Endothelial cell of umbilical vein (primary cell): Measurements from ENCODE around the gene TTBK1. TPM values are rescaled to one million over a fixed set of nuclear protein-coding genes. Genes with fewer than 3 reads are reported as not detected.

ENCODE experiments used
- BruUV-seq: library from RNA; stranded (reverse); fragments of 400-500 nt; replicated peaks from 2 replicates; lab custom pipeline; 2021; lab: Mats Ljungman, UMichigan
- CTCF ChIA-PET: fragments of 300-600, 350-600 bp; sonication (Branson Sonifier 250); formaldehyde crosslinking; loops from one replicate; lab custom pipeline; 2021; ENCODE audit warnings: antibody characterized with exemption, inconsistent platforms; lab: Charles Lee
- POLR2A ChIA-PET: fragments of 300-600, 350-600 bp; sonication (Branson Sonifier 250); formaldehyde crosslinking; loops from one replicate; lab custom pipeline; 2021; ENCODE audit warnings: antibody characterized with exemption, inconsistent platforms; lab: Charles Lee
- DNase-seq: peaks from one replicate; pipeline ENCODE4 v3.0.0-alpha.2; 2011; ENCODE audit warnings: low read depth, low spot score
- FAIRE-seq: peaks from 2 replicates; lab custom pipeline; 2011; peaks lifted over from hg19 to GRCh38; lab: Jason Lieb, UNC
- H2AFZ ChIP-seq: 2 replicates; pipeline ENCODE4 v1.6.0; 2012; ENCODE audit warnings: low read depth, low read length, control low read depth, inconsistent platforms
- H3K27ac ChIP-seq: 2 replicates; pipeline ENCODE4 v1.5.1; 2011; ENCODE audit warnings: low read depth, mild to moderate bottlenecking, control low read depth, low read length, moderate library complexity; ENCODE audit not compliant: insufficient read depth
- H3K27me3 ChIP-seq, 2 experiments: 2 replicates each; pipeline versions ENCODE4 v1.6.0 to v1.6.1; 2011; ENCODE audit warnings: low read length in 2 of 2, mixed read lengths in 1 of 2; ENCODE audit not compliant: control insufficient read depth in 2 of 2, insufficient read depth in 2 of 2
- H3K36me3 ChIP-seq, 2 experiments: 2 replicates in 1 of 2; 3 replicates in 1 of 2; pipeline ENCODE4 v1.5.1; 2011; ENCODE audit warnings: low read length in 2 of 2, mild to moderate bottlenecking in 1 of 2, moderate library complexity in 1 of 2; ENCODE audit not compliant: control insufficient read depth in 2 of 2, insufficient read depth in 2 of 2; ENCODE audit errors: extremely low read depth in 1 of 2
- H3K4me1 ChIP-seq: 3 replicates; pipeline ENCODE4 v1.5.1; 2011; ENCODE audit warnings: mild to moderate bottlenecking, low read length; ENCODE audit not compliant: control insufficient read depth, insufficient read depth; ENCODE audit errors: extremely low read depth
- H3K4me2 ChIP-seq: 2 replicates; pipeline ENCODE4 v1.6.1; 2011; ENCODE audit warnings: low read length, control low read depth, mixed read lengths; ENCODE audit not compliant: insufficient read depth
- H3K4me3 ChIP-seq, 3 experiments: fragments of 200-600 bp in 1 of 3; sonication (generic), shearing (Covaris generic) in 1 of 3; replicated peaks in 1 of 3; 2 replicates each; pipeline ENCODE4 v1.5.1; 2011 to 2016; ENCODE audit warnings: control low read depth in 3 of 3, low read length in 3 of 3, mild to moderate bottlenecking in 2 of 3, inconsistent platforms in 1 of 3, low read depth in 1 of 3, moderate library complexity in 1 of 3; ENCODE audit not compliant: insufficient read depth in 1 of 3
- H3K79me2 ChIP-seq: 2 replicates; pipeline ENCODE4 v1.6.0; 2012; ENCODE audit warnings: low read length, inconsistent platforms; ENCODE audit not compliant: control insufficient read depth, insufficient read depth
- H3K9ac ChIP-seq: replicated peaks from 2 replicates; pipeline ENCODE3; 2011; ENCODE audit warnings: low read length, control low read depth; ENCODE audit not compliant: insufficient read depth; ENCODE audit errors: extremely low read depth
- H3K9me1 ChIP-seq: replicated peaks from 3 replicates; pipeline ENCODE4 v1.6.0; 2011; ENCODE audit warnings: mild to moderate bottlenecking, low read length; ENCODE audit not compliant: control insufficient read depth, insufficient read depth; ENCODE audit errors: extremely low read depth
- H3K9me3 ChIP-seq: replicated peaks from 2 replicates; pipeline ENCODE4 v1.5.1; 2012; ENCODE audit warnings: low read length, inconsistent platforms; ENCODE audit not compliant: control insufficient read depth, insufficient read depth
- H4K20me1 ChIP-seq: replicated peaks from 2 replicates; pipeline ENCODE3; 2011; ENCODE audit warnings: mild to moderate bottlenecking, low read length; ENCODE audit not compliant: control insufficient read depth, insufficient read depth; ENCODE audit errors: extremely low read depth
- CTCF ChIP-seq, 2 donors: IDR thresholded peaks; 1 replicate in 1 of 2; 2 replicates in 1 of 2; pipeline ENCODE4 v1.5.1; 2011; ENCODE audit warnings: low read length in 2 of 2, mild to moderate bottlenecking in 2 of 2, moderate library complexity in 2 of 2, control low read depth in 1 of 2, inconsistent platforms in 1 of 2, low read depth in 1 of 2; ENCODE audit not compliant: insufficient read depth in 1 of 2; ENCODE audit errors: extremely low read depth in 1 of 2
- EZH2 ChIP-seq: IDR thresholded peaks from 2 replicates; pipeline ENCODE4 v1.6.1; 2012; ENCODE audit warnings: borderline replicate concordance, low read depth, mild to moderate bottlenecking, moderate library complexity, low read length, inconsistent platforms; ENCODE audit not compliant: severe bottlenecking
- FOS ChIP-seq: IDR thresholded peaks from 2 replicates; pipeline ENCODE4 v1.6.1; 2011; ENCODE audit warnings: mild to moderate bottlenecking, low read length, moderate library complexity, borderline replicate concordance; ENCODE audit not compliant: insufficient read depth
- GATA2 ChIP-seq: IDR thresholded peaks from 2 replicates; pipeline ENCODE4 v1.7.0; 2011; ENCODE audit warnings: low read depth, mild to moderate bottlenecking, moderate library complexity, mixed read lengths, low read length; ENCODE audit not compliant: insufficient read length, insufficient read depth
- JUN ChIP-seq: IDR thresholded peaks from 2 replicates; pipeline ENCODE4 v1.6.1; 2011; ENCODE audit warnings: borderline replicate concordance, low read depth; ENCODE audit not compliant: insufficient read length, insufficient read depth
- MYC ChIP-seq: IDR thresholded peaks from one replicate; pipeline ENCODE4 v1.6.1; 2011; ENCODE audit warnings: mild to moderate bottlenecking, low read depth, low read length
- POLR2A ChIP-seq: IDR thresholded peaks from 2 replicates; pipeline ENCODE4 v1.6.1; 2012; ENCODE audit warnings: low read depth, mild to moderate bottlenecking, control low read depth, low read length
- POLR2AphosphoS5 ChIP-seq: IDR thresholded peaks from 2 replicates; pipeline ENCODE4 v1.6.1; 2012; ENCODE audit warnings: low read depth, mild to moderate bottlenecking, control low read depth, low read length, moderate library complexity; ENCODE audit not compliant: insufficient read depth
- dilution Hi-C: fragments of 300-500 bp; cut with MboI; formaldehyde crosslinking; loops from one replicate; pipeline ENCODE4 v1.15.0; 2019; ENCODE audit warnings: low sequenced_read_pairs; ENCODE audit not compliant: extremely low pct_ligation_motif_present
- intact Hi-C: fragments of 100-400 bp; cut with micrococcal nuclease; formaldehyde crosslinking; loops from one replicate; pipeline ENCODE4 v1.10.0; 2022
- polyA plus RNA-seq, 4 experiments: library from polyadenylated mRNA; depleted of rRNA in 3 of 4; stranded (reverse) in 3 of 4; unstranded in 1 of 4; fragments of >200 nt; gene quantifications; 2 replicates each; pipeline versions ENCODE4 v1.2.1 to v1.2.3, GENCODE V29; 2011 to 2012; ENCODE audit warnings: missing spikeins in 1 of 4
- total RNA-seq: library from RNA; stranded (reverse); gene quantifications from 2 replicates; pipeline ENCODE4 v1.2.3, GENCODE V29; 2021
- TF ChIP-seq, protein P1 (sequence below): IDR thresholded peaks from 2 replicates; pipeline ENCODE4 v1.6.1; 2011; ENCODE audit not compliant: insufficient read depth, insufficient read length

TTBK1 gene
- total and polyA plus RNA-seq, 2 donors (not counting 3 experiments of a cell fraction or from before 2014, with no cell fraction given) = 0.06 TPM; not detected in 1

DNA sequence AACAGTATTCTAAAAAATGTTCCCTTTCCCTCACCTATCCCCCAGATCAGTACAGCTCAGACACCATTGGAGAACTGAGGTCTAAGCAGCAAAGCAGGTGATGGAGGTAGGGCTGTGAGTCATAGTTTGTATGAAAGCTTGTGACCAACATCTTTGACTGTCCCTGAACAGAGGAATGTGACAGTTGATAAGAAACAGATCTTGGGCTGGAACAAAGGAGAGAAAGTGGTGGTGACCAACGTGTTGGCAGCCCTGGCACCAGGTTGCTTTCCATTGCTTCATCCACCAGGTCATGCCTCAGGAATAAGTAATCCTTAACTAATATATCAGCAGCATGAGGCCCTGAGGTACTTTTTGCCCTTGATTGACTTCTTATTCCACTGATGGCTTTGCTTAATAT, 85.2 kb downstream of the TTBK1 start:
- FAIRE-seq = no peak
- DNase-seq = no peak
- dilution Hi-C loops = no loop called here

More for the DNA sequence above, 85.2 kb downstream of the TTBK1 start:
- no peaks in the 10 kb centered on the region for H3K36me3 ChIP-seq
- H3K4me1 ChIP-seq = no peaks in the 10 kb centered on the region
- no peaks in the 10 kb centered on the region for H3K9me3 ChIP-seq
- POLR2A ChIA-PET = no interaction called here
- H4K20me1 ChIP-seq = no peaks in the 10 kb centered on the region
- no peak overlapping the region for H3K27ac ChIP-seq
- no peaks in the 10 kb centered on the region for H3K27me3 ChIP-seq
- intact Hi-C loops = no loop called here
- no peaks in the 10 kb centered on the region for H3K79me2 ChIP-seq
- CTCF ChIA-PET = interaction anchor here (1.0 to 1.1 kb wide), 2 partner anchors 11 to 99 kb away, joined by 3 to 4 read pairs; partner anchors contain the start of gene DNPH1
- no peak overlapping the region for H2AFZ ChIP-seq
- TF ChIP-seq EZH2 (no peak), JUN (no peak), FOS (no peak), MYC (no peak), POLR2AphosphoS5 (no peak), CTCF (IDR thresholded peaks at IDR 0.05; ENCODE audit: extremely low read depth in 1 of 2, insufficient read depth in 1 of 2, low read depth in 1 of 2, low read length in 2 of 2) (no peak), POLR2A (no peak), GATA2 (no peak)
- TF ChIP-seq, protein P1, sequence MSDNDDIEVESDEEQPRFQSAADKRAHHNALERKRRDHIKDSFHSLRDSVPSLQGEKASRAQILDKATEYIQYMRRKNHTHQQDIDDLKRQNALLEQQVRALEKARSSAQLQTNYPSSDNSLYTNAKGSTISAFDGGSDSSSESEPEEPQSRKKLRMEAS = no peak
- no peaks in the 10 kb centered on the region for H3K9me1 ChIP-seq
- BruUV-seq = no TSS peak
- no peak overlapping the region for H3K4me3 ChIP-seq
- H3K4me2 ChIP-seq = no peak overlapping the region
- H3K9ac ChIP-seq = no peak overlapping the region
